Trophoblast cell (in vitro differentiated cells and primary cell): Measurements from ENCODE around the gene CSF1.
A peak's percentile ranks its signal among the peaks of the same experiment; 100 is the strongest.

ENCODE experiments used
- DNase-seq, 2 donors: peaks; one replicate each; pipeline ENCODE4 v3.0.0-alpha.2; 2016
- H2AFZ ChIP-seq: 2 replicates; pipeline ENCODE4 v1.6.1; 2013; ENCODE audit warnings: low read length, moderate library complexity, mild to moderate bottlenecking; ENCODE audit not compliant: insufficient read depth, poor library complexity
- H2AK5ac ChIP-seq: 2 replicates; pipeline ENCODE4 v1.6.1; 2013; ENCODE audit warnings: mild to moderate bottlenecking, low read length
- H2BK120ac ChIP-seq: 2 replicates; pipeline ENCODE4 v1.6.1; 2013; ENCODE audit warnings: low read length, mild to moderate bottlenecking, moderate library complexity; ENCODE audit not compliant: insufficient read depth, poor library complexity
- H2BK12ac ChIP-seq: 2 replicates; pipeline ENCODE4 v1.6.1; 2013; ENCODE audit warnings: mild to moderate bottlenecking, low read length, moderate library complexity
- H2BK5ac ChIP-seq: 2 replicates; pipeline ENCODE4 v1.6.1; 2013; ENCODE audit warnings: low read length, low read depth, moderate library complexity, mild to moderate bottlenecking; ENCODE audit not compliant: poor library complexity
- H3K14ac ChIP-seq: 2 replicates; pipeline ENCODE4 v1.6.1; 2013; ENCODE audit warnings: mild to moderate bottlenecking, low read length
- H3K18ac ChIP-seq: 2 replicates; pipeline ENCODE4 v1.6.1; 2013; ENCODE audit warnings: mild to moderate bottlenecking, low read length
- H3K23ac ChIP-seq: 2 replicates; pipeline ENCODE4 v1.6.1; 2013; ENCODE audit warnings: low read length
- H3K27ac ChIP-seq: 2 replicates; pipeline ENCODE4 v1.5.1; 2013; ENCODE audit warnings: low read depth, mild to moderate bottlenecking, inconsistent platforms, low read length, moderate library complexity
- H3K27me3 ChIP-seq: 2 replicates; pipeline ENCODE4 v1.6.1; 2013; ENCODE audit warnings: inconsistent platforms, mild to moderate bottlenecking, low read length, moderate library complexity; ENCODE audit not compliant: insufficient read depth
- H3K36me3 ChIP-seq, 2 experiments: 1 replicate in 1 of 2; 2 replicates in 1 of 2; pipeline ENCODE4 v1.6.1; 2013; ENCODE audit warnings: low read length in 2 of 2, mild to moderate bottlenecking in 2 of 2, moderate library complexity in 1 of 2; ENCODE audit not compliant: insufficient read depth in 2 of 2, control insufficient read depth in 1 of 2
- H3K4ac ChIP-seq: 2 replicates; pipeline ENCODE4 v1.6.1; 2013; ENCODE audit warnings: low read depth, mild to moderate bottlenecking, low read length, moderate library complexity
- H3K4me1 ChIP-seq, 2 experiments: 1 replicate in 1 of 2; 2 replicates in 1 of 2; pipeline ENCODE4 v1.6.1; 2013; ENCODE audit warnings: low read length in 2 of 2, mild to moderate bottlenecking in 2 of 2, moderate library complexity in 1 of 2; ENCODE audit not compliant: insufficient read depth in 2 of 2, control insufficient read depth in 1 of 2
- H3K4me2 ChIP-seq: 2 replicates; pipeline ENCODE4 v1.6.1; 2013; ENCODE audit warnings: inconsistent platforms, mild to moderate bottlenecking, low read length, moderate library complexity
- H3K4me3 ChIP-seq: 2 replicates; pipeline ENCODE4 v1.5.1; 2013; ENCODE audit warnings: mild to moderate bottlenecking, low read depth, low read length, inconsistent platforms
- H3K79me1 ChIP-seq: one replicate; pipeline ENCODE4 v1.6.1; 2013; ENCODE audit warnings: low read length
- H3K79me2 ChIP-seq: 2 replicates; pipeline ENCODE4 v1.6.1; 2013; ENCODE audit warnings: low read length, mild to moderate bottlenecking; ENCODE audit not compliant: control insufficient read depth, insufficient read depth, poor library complexity
- H3K9ac ChIP-seq: 2 replicates; pipeline ENCODE4 v1.6.1; 2013; ENCODE audit warnings: mild to moderate bottlenecking, low read length
- H3K9me3 ChIP-seq: 2 replicates; pipeline ENCODE4 v1.6.1; 2013; ENCODE audit warnings: low read depth, mild to moderate bottlenecking, control low read depth, inconsistent platforms, low read length; ENCODE audit not compliant: insufficient read depth
- H4K12ac ChIP-seq: 2 replicates; pipeline ENCODE4 v1.6.1; 2013; ENCODE audit warnings: low read depth, mild to moderate bottlenecking, low read length, moderate library complexity
- H4K8ac ChIP-seq: 2 replicates; pipeline ENCODE4 v1.6.1; 2013; ENCODE audit warnings: low read depth, mild to moderate bottlenecking, low read length, moderate library complexity
- H4K91ac ChIP-seq: one replicate; pipeline ENCODE4 v1.6.1; 2013; ENCODE audit warnings: low read depth, mild to moderate bottlenecking, low read length, moderate library complexity
- WGBS: extraction: QIAGEN DNeasy Blood & Tissue Kit; methylation state at CpG from one replicate; pipeline ENCODE4 v1.1.7; 2013; ENCODE audit warnings: missing lambda C conversion rate; ENCODE audit not compliant: insufficient read length, insufficient coverage; ENCODE audit errors: extremely low coverage; 5-methylcytosine and 5-hydroxymethylcytosine counted together

CSF1 gene

DNA sequence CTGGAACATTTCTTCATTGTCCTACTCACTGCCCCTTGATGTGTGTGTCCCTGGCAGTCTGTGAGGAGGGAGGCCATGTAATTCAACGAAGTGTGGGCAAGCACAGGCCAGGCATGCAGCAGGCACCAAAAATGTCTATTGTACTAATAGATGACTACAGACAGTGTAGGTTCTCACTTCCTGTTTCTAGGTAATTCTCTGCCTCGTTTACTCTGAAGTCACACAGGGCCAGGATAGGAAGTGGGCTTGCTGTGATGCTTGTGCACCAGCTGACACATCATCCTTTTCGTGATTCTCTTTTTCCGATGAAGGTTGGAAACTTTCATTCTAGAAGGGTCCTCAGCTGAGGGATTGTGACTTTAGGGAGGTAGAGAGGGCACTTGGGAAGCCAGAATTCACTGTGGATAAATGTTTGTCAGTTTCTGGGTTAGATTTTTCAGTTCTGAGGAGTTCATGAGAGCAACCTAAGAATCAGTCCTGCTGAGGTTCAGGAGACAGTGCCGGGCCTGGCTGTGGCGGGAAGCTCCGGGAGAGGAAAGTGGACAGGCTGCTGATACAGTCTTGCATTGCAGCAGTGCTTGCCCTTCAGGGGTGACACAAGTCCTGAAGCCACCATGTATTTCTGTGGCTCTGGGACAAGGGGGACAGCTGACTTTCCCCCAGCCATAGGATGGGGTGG, 4.3 kb upstream of the CSF1 start:
- Histone ChIP-seq H3K18ac (no peak overlapping the region), H4K8ac (no peak overlapping the region), H3K4ac (no peak overlapping the region), H3K36me3 (no peaks in the 10 kb centered on the region), H3K79me2 (peaks cover 8% of the 10 kb centered on the region), H3K23ac (no peak overlapping the region), H3K14ac (no peak overlapping the region), H2BK5ac (no peak overlapping the region), H2AFZ (no peak overlapping the region), H3K9me3 (peaks cover 2% of the 10 kb centered on the region), H3K4me1 (peaks cover 5 to 6% of the 10 kb centered on the region in 2 experiments), H3K4me3 (no peak overlapping the region), H4K12ac (no peak overlapping the region), H2AK5ac (no peak overlapping the region), H2BK120ac (no peak overlapping the region), H4K91ac (no peak overlapping the region), H2BK12ac (no peak overlapping the region), H3K9ac (no peak overlapping the region), H3K4me2 (no peak overlapping the region), H3K27ac (no peak overlapping the region), H3K79me1 (peaks cover 9% of the 10 kb centered on the region), H3K27me3 (no peaks in the 10 kb centered on the region)
- WGBS = no CpG with 5 or more reads among the region's 7 CpGs
- DNase-seq = peak in 1 of 2 donors; percentile 17

DNA sequence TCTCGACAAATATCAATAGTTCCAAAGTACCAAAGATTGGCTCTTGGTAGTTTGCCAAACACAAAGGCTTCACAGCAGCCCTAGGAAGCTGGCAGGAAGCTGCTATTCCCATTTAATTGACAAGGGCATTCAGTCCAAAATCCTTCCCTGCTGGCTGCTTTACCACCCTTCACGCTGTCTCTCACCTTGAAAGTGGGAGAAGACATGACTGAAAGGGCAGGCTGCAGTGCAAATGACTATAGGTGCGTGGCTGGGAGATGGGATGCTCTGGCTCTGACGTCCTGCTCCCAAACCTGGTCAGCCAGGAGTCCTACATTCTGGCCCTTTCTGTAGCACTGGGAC, 3.8 kb upstream of the CSF1 start:
- Histone ChIP-seq H3K4me2 (no peak overlapping the region), H4K91ac (no peak overlapping the region), H3K27me3 (no peaks in the 10 kb centered on the region), H3K23ac (no peak overlapping the region), H3K9ac (peak overlapping the region; percentile 21), H3K4me1 (peaks cover 5 to 9% of the 10 kb centered on the region in 2 experiments), H2BK5ac (no peak overlapping the region), H2BK12ac (no peak overlapping the region), H3K79me1 (peaks cover 14% of the 10 kb centered on the region), H3K79me2 (peaks cover 12% of the 10 kb centered on the region), H3K18ac (no peak overlapping the region), H2AFZ (no peak overlapping the region), H4K12ac (no peak overlapping the region), H3K27ac (no peak overlapping the region), H2BK120ac (no peak overlapping the region), H3K14ac (no peak overlapping the region), H3K9me3 (peaks cover 2% of the 10 kb centered on the region), H4K8ac (no peak overlapping the region), H3K4me3 (no peak overlapping the region), H2AK5ac (no peak overlapping the region), H3K4ac (no peak overlapping the region), H3K36me3 (no peaks in the 10 kb centered on the region)
- WGBS = no CpG with 5 or more reads among the region's 4 CpGs
- DNase-seq = no peak

DNA sequence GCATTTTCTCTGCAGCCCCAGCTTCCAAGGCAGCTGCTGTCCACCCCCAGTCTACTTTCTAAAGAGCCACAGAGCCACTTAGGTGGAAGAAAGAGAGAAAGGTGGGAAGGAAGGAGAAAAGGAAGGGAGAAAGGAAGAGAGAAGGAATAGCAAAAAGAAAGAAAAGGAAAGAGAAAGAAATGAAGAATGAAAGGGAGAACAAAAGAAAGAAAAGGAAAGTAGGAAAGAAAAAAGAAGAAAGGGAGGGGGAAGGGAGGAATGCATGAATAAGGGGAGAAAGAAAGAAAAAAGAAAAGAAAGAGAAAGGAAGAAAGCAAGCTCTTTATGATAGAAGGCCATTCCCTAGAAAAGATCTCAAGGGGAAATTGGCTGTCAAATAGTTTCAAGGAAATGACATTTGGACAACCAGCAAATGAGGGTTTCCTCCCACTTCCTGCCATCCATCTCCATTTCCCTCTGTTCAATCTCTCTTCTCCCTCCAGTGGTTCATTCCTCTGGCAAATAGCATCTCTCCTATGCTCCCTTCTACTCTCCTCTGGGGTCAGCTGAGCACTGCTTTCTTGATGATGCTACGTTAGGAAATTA, 3.4 kb upstream of the CSF1 start:
- H4K8ac ChIP-seq = no peak overlapping the region
- peaks cover 2% of the 10 kb centered on the region for H3K9me3 ChIP-seq
- peaks cover 9 to 14% of the 10 kb centered on the region in 2 experiments for H3K4me1 ChIP-seq
- H3K79me2 ChIP-seq = peaks cover 15% of the 10 kb centered on the region
- H3K9ac ChIP-seq = no peak overlapping the region
- H3K27me3 ChIP-seq = no peaks in the 10 kb centered on the region
- H3K23ac ChIP-seq = no peak overlapping the region
- peaks cover 14% of the 10 kb centered on the region for H3K79me1 ChIP-seq
- H3K14ac ChIP-seq = no peak overlapping the region
- no peak overlapping the region for H4K91ac ChIP-seq
- no peak overlapping the region for H2BK12ac ChIP-seq
- H3K18ac ChIP-seq = no peak overlapping the region
- H3K27ac ChIP-seq = no peak overlapping the region
- no peak overlapping the region for H2BK120ac ChIP-seq
- no peak for DNase-seq
- no peak overlapping the region for H3K4me3 ChIP-seq
- H4K12ac ChIP-seq = no peak overlapping the region
- no CpG with 5 or more reads among the region's 1 CpG for WGBS
- H2AFZ ChIP-seq = no peak overlapping the region
- H2AK5ac ChIP-seq = no peak overlapping the region
- H2BK5ac ChIP-seq = no peak overlapping the region
- no peaks in the 10 kb centered on the region for H3K36me3 ChIP-seq
- H3K4me2 ChIP-seq = no peak overlapping the region
- no peak overlapping the region for H3K4ac ChIP-seq

DNA sequence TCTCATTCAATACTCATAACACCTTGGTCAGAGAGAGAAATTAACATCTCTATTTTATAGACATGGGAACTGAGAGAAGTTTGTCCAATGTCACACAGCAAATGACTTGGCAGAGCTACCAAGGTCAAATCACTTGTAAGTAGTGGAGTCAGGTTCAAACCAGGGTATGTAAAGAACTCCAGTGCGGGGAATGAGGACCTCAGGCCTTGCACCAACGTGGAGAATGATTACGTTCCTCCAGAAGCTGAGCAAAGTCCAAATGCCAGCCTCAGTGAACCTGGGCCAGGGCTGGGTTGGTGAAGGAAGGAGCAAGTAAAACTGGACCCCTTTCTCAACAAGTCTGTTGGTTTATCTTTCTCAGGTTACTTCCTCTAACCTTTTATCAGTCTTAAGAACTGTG, 1.8 kb upstream of the CSF1 start:
- Histone ChIP-seq H4K8ac (no peak overlapping the region), H3K4ac (no peak overlapping the region), H3K79me1 (peaks cover 19% of the 10 kb centered on the region), H3K18ac (no peak overlapping the region), H3K4me1 (peaks cover 15 to 22% of the 10 kb centered on the region in 2 experiments), H3K9me3 (peaks cover 2% of the 10 kb centered on the region), H4K12ac (no peak overlapping the region), H3K9ac (no peak overlapping the region), H2BK120ac (no peak overlapping the region), H3K36me3 (peaks cover 0 to 3% of the 10 kb centered on the region in 2 experiments), H3K23ac (no peak overlapping the region), H3K27me3 (no peaks in the 10 kb centered on the region), H2BK12ac (no peak overlapping the region), H3K4me2 (no peak overlapping the region), H2AFZ (no peak overlapping the region), H3K4me3 (no peak overlapping the region), H3K27ac (no peak overlapping the region), H2BK5ac (no peak overlapping the region), H4K91ac (no peak overlapping the region), H3K79me2 (peaks cover 19% of the 10 kb centered on the region), H3K14ac (no peak overlapping the region), H2AK5ac (no peak overlapping the region)
- no CpG with 5 or more reads among the region's 3 CpGs for WGBS
- DNase-seq = no peak
